K562 (cell line): Measurements from ENCODE around the gene SERPINE1. TPM values are rescaled to one million over a fixed set of nuclear protein-coding genes. Genes with fewer than 3 reads are reported as not detected.

Source experiments
- CTCFL ChIP-seq: IDR thresholded peaks from 2 replicates; pipeline ENCODE4 v1.6.1; 2011; ENCODE audit warnings: borderline replicate concordance, low read depth, mild to moderate bottlenecking, moderate library complexity, low read length; ENCODE audit not compliant: insufficient read depth, poor library complexity, severe bottlenecking
- PATZ1 ChIP-seq: fragments of 250-450 bp; sonication (Bioruptor Pico); IDR thresholded peaks from 2 replicates; pipeline ENCODE4 v1.5.0; 2020; ENCODE audit warnings: mild to moderate bottlenecking, borderline replicate concordance
- SMARCA5 ChIP-seq: fragments of 450-650 bp; IDR thresholded peaks from 2 replicates; pipeline ENCODE4 v1.6.1; 2016
- polyA plus RNA-seq, 8 experiments: library from polyadenylated mRNA; depleted of rRNA in 4 of 8; stranded (reverse) in 5 of 8; unstranded in 3 of 8; fragments of >200 nt; fragmentation: Nextera tagmentation in 2 of 8; fragmentation: Illumina TruSeq in 1 of 8; extraction: Ambion mirVana in 2 of 8; extraction: Trizol in 1 of 8; gene quantifications; 2 replicates each; pipeline versions ENCODE4 v1.2.1 to v1.2.3, GENCODE V29; 2011 to 2014; ENCODE audit warnings: inconsistent platforms in 1 of 8, missing spikeins in 1 of 8
- total RNA-seq, 7 experiments: library from RNA; depleted of rRNA in 6 of 7; stranded (reverse); fragments of >200 nt in 6 of 7; fragmentation: Illumina TruSeq in 2 of 7; extraction: Trizol in 2 of 7; gene quantifications; 2 replicates each; pipeline versions ENCODE4 v1.2.1 to v1.2.3, GENCODE V29; 2011 to 2021; ENCODE audit warnings: low replicate concordance in 1 of 7

The SERPINE1 gene
- total and polyA plus RNA-seq, 9 of the 15 experiments (the other 6 are each of a cell fraction or from before 2014, with no cell fraction given) = 0.22 to 4.8 (median 0.91) TPM

GRCh38 chr7:101085162-101085964, 41.5 kb upstream of the SERPINE1 start, which contains the start of gene TRIM56 (continued):
- TF ChIP-seq PATZ1 (CRISPR knock-in tag) = no peak
- TF ChIP-seq SMARCA5 = no peak
- no peak for TF ChIP-seq CTCFL
